ENCODE measurements around the gene ADORA1.

ADORA1 gene

DNA sequence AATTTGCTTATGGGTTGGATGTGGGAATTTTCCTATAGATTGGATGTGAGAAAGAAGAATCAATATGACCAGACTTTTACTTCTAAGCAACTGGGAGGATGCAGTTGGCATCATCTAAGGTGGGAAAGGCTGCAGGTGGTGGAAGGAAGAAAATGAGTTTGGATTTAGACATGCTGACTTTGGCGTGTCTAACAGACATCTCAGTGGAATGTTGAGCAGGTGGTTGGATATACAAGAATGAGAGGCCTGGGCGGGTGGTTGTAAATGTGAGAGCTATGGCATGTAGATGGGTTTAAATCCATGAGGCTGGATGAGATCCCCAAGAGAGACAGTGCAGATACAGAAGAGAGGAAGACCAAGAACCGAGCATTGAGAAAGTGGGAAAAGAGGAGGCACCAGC, 10.5 kb downstream of the ADORA1 start:
- in situ Hi-C loops (cut with MboI; ENCODE audit: low sequenced_read_pairs): no loop called here

DNA sequence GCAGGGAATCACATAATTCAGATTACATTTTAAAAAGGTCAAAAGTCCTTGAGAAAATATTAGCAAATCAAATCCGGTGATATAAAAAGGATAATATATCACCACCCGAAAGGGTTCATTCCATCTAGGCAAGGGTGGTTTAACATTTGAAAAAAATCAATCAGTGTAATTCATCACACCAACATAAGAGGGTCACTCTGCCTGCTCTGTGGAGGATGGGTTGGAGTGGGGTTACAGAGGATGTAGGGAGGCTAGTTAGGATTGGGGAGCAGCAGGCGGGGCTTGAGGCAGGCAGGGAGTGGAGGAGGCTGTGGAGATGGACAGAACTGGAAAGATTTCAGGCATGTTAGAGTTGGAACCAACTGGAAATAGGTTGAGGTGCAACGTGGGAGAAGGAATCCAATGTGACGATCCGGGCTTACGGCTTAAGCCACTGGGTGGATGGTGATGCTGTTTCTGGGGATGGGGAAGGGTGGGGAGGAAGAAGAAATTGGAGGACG, 12.5 kb downstream of the ADORA1 start:
- in situ Hi-C loops (cut with MboI; ENCODE audit: low sequenced_read_pairs): no loop called here

DNA sequence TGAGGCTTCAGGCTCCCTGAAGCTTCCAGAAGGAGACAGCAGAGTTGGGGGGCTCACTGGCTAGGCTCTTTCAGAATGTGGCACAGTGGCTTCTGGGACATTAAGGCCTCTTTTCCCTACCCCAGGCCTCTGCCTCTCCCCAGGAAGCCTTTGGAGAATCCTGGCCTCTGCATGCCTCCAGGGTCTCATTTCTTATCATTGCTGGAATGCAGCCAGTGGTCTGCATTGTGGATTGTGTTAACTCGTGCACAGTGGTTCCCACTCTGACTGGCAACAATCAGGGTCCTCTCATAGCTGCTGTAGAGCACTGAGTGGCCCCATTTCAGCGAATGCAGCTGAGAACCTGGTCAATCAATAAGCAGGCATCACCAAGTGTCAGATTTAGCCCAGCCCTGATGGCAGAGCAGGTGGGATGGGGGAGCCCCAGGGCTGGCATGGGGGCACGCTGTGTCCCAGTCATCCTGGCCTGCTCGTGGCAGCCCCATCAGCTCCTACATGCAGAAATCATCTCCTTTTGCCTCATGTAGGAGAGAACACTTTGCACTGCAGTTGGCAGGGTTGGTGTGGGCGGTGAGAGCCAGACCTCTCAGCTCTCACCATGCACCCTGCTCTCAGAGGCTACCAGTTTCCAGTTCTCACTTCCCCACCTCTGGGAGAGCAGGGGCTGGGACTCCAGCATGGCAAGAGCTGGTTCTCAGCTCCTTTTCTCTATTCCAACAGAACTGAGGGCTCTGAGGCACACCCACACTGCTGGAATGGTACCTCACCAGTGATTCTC, 13.4 kb downstream of the ADORA1 start:
- in situ Hi-C loops (cut with MboI; ENCODE audit: low sequenced_read_pairs): no loop called here

DNA sequence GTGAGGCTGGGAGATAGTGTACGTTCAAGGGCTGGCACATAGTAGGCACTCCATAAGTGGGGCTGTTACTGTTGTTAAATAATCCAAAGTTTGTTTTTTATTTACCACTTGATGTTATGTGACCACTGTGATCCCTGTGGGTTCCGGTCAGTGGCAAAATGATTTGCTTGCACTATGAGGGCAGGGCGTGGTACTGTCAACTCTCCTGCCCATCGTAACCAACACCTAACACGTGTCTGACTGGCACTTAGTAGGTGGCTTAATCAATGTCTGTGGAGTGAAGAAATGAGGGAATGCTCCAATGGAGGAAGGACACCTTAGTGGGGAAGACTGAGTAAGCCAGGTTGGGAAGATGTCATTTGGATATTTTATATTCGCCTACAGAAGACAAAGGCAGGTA, 14.6 kb downstream of the ADORA1 start:
- in situ Hi-C loops (cut with MboI; ENCODE audit: low sequenced_read_pairs): no loop called here

DNA sequence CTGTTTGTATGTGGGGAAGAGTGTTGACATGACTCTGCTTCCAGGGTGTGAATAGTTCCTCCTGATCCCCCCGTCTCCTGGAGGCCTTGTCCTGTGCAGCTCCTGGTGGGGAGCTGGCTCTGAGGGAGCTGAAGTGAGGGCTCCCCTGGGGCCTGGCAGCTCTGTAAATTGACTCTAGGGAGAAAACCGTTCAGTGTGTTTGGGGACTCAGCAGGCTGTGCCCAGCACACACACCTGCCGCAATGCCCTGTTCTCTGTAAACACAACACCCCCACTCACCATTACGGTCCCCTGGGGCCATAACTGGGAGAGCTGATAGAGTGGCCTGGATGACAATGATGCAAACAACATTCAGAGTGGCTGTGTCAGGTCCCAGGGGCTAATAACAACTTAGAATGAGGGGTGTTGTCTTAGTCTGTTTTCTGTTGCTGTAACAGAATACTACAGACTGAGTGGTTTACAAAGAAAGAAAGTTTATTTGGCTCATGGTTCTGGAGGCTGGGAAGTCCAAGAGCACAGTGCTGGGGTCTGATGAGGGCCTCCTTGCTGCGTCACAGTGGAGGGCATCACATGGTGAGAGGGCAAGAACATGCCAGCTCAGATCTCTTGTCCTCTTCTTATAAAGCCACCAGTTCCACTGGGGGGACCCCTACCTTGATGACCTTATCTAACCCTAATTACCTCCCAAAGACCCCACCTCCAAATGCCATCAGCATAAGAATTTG, 15.3 kb downstream of the ADORA1 start:
- in situ Hi-C loops (cut with MboI; ENCODE audit: low sequenced_read_pairs): no loop called here

DNA sequence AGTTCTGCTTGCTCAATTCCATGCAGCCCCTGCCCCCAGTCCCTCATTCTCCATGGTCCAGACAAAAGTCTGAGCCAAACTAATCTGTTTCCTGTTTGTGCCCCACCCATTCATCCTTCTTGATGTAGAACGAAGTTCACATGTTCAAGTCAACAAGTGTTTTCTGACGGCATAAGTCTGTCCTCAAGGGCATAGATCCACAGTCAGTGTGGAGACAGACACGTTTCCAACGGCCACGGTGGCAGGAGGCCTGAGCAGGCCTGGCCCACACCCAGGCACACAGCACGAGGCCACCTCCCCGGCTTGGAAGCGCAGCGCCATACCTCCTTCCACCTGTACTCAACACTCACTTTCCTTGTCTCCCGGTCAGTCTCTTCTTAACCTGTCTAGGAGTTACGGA, 16.1 kb downstream of the ADORA1 start:
- in situ Hi-C loops (cut with MboI; ENCODE audit: low sequenced_read_pairs): no loop called here

DNA sequence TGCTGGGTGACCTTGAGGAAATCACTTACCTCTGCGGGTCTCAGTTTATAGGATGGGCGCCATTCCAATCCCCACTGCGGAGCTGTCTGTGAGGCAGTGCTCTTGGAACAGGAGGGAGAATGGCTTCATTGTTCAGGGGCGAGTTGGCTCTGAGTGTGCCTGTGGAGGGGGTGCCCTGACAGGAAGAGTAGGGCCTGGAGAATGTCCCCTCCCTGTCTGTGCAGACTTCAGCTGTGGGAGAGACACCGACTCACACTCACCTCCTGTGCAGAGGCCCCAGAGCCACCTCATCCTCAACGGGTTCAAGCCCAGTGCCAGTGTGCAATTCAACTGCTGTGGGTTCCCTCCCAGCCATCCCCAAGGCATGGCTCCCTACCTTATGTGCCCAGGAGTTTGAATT, 17.1 kb downstream of the ADORA1 start:
- in situ Hi-C loops (cut with MboI; ENCODE audit: low sequenced_read_pairs): no loop called here

DNA sequence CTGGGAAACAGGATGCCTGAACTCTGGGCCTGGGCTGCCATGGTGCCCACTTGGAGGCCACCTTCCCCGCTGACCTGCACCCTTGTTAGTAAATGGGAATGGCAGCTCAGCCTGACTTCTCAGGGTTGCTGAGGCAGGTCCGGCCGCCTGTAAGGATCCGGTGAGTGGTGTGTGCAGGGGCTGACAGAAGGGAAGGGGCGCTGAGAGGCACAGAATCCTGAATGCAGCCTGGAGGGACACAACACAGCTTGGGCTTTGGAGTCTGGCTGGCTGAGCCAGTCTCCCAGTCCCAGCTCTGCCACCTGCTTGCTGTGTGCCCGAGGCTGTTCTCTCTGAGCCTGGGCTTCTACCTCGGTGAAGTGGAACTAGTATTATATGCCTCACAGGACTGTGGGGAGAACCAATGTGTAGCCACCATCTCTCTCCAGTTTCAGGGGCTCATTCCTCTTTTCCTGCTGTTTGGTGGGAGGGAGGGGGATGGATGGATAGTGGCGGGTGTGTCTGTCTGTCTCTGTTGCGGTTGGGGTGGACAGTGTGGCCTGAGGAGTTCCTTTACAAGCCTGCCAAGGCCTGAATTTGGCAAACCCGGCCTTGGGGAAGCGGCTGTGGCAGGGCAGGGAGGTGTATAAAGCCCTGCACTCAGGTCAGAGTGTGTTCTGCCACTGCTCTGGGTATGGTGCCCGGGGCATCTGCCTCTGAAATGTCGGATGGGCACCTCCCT, 18.0 kb downstream of the ADORA1 start:
- in situ Hi-C loops (cut with MboI; ENCODE audit: low sequenced_read_pairs): no loop called here

DNA sequence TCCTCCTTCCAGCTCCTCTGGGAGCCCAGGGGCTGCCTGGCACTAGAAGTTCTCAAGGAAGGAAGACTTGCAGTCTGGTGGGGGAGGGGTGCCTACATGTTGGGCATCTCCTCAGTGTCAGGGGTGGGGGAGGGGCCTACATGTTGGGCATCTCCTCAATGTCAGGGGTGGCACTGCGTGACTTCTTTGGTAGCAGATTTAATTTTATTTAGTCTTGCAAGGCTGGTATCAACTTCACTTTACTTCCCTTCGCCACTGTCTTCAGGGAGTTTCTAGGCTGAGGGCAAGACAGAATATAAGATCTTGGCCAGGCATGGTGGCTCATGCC, 18.5 kb downstream of the ADORA1 start:
- in situ Hi-C loops (cut with MboI; ENCODE audit: low sequenced_read_pairs): no loop called here

DNA sequence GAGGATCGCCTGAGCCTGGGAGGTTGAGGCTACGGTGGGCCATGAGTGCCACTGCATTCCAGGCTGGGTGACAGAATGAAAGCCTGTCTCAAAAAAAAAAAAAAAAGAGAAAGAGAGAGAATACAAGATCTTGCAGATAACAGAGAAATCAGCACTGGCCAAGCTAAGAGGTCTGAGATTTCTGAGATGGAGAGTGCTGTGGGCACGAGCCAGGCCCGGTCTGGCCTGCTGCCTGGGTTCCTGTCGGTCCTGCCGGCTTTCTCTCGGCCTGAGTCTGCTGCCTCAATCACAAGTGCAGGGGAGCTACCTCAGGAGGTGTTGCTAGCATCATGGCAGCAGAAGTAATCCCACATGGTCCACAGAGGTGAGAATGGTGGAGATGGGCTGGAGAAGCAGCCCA, 19.0 kb downstream of the ADORA1 start:
- in situ Hi-C loops (cut with MboI; ENCODE audit: low sequenced_read_pairs): no loop called here

DNA sequence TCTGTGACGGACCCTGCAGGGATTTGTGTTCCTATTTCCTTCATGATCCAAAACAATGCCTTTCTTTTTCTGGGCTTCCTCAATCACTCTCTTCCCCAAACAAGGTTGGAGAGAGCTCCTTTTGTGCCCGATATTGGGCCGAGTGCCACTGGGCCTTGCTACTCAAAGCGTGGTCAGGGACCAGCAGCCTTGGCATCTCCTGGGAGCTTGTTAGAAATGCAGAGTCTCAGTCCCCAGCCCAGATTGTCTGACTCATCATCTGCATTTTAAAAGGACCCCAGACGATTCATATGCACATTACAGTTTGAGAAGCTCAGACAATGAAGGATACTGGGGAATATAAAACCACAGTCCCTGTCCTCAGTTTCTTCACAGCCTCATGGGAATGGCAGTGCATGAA, 19.9 kb downstream of the ADORA1 start:
- in situ Hi-C loops (cut with MboI; ENCODE audit: low sequenced_read_pairs): no loop called here

DNA sequence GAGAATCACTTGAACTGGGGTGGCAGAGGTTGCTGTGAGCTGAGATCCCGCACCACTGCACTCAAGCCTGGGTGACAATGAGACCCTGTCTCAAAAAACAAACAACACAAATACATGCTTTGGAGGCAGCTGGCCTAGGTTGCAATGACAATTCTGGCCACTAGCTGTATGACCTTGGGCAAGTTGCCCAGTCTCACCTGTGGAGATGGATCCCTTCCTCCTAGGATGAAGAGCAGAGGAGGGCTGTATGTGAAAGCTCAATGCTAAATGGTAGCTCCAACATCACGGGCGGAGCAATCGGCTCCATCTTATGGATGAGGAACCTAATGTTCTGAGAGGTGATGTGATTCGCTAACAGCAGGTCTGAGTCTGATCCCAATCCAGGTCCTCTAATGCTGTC, 20.6 kb downstream of the ADORA1 start:
- in situ Hi-C loops (cut with MboI; ENCODE audit: low sequenced_read_pairs): no loop called here

DNA sequence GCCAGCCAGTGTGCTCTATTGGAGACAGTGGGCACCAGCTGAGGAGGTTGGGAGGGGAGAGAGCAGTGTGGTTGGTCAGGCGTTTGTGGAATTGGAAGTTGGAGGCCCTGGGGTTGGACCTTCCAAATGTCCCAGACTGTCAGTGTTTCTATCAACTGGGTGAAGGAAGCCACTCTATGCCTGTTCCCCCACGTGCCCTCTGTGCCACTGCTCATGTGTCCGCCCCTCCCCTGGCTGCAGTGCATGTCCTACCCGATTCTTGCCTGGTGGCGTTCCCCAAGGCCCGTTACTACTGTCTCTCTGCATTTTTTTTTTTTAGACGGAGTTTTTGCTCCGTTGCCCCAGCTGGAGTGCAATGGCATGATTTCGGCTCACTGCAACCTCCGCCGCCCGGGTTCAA, 21.1 kb downstream of the ADORA1 start:
- in situ Hi-C loops (cut with MboI; ENCODE audit: low sequenced_read_pairs): no loop called here

DNA sequence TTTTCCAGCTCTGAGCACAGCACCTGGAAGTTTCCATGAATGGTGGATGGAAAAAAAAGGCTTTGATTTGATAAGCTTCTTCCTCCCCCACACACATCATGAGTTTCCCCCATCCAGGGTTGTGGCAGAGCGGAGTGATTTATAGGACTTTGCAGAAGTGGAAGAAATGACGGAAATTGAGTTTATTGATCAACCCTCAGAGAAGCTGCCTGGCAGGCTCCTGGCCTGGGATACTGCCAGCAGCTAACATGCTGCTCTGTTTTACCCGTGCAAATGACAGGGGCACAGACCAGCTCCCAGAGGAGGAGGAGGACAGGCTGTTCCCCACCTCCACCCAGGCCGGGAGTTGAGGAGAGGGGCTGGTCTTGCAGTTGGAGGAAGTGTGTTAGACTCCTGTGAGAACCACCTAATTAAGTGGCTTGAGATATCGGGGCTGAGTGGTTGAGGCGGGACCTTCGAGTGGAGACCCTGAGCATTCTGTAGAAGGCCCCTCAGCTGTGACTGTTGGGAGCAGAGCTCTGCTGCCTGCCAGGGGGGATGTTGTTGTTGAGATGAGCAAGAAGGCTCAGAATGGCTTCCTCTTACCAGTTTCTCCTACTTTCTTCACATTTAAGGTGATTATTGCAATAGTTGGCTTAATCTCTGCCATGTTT, 21.8 kb downstream of the ADORA1 start:
- in situ Hi-C loops (cut with MboI; ENCODE audit: low sequenced_read_pairs): no loop called here

DNA sequence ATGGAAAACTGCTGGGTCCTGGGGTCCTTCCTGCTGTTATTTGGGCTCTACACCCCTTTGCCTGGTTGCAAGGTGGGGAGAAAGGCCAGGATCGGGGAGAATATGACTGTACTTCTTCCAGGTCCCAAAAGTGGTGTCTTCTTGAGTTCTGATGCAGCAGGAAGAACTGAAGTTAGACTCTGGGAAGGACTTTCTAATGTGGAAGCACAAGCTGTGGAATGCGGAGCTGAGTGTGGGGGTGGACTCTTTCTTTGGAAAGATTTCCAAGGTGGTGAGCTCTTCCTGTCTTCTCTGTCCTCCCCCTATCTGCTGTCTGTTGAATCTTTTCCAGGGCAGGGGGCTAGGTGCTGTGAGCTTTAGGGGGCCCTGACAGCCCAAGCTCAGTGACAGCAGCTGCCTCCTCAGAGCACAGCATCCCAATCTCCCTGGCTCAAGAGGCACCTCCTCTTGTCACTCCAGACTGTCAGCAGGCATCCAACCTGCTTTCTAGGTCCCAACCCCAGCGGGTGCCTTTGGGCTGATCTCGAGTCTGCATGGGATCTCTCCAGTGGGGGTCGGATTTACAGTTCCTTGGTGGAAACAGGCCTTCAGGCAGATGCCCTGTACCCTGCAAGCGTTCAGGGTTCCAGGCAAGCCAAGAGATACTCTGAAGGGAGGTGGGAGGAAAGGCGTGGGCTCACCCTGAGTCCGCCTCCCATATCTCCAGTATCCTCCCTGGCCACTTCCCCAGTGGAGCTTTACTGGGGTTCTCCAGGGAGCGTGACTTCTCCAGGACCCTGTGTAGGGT, 23.2 kb downstream of the ADORA1 start:
- in situ Hi-C loops (cut with MboI; ENCODE audit: low sequenced_read_pairs): no loop called here

DNA sequence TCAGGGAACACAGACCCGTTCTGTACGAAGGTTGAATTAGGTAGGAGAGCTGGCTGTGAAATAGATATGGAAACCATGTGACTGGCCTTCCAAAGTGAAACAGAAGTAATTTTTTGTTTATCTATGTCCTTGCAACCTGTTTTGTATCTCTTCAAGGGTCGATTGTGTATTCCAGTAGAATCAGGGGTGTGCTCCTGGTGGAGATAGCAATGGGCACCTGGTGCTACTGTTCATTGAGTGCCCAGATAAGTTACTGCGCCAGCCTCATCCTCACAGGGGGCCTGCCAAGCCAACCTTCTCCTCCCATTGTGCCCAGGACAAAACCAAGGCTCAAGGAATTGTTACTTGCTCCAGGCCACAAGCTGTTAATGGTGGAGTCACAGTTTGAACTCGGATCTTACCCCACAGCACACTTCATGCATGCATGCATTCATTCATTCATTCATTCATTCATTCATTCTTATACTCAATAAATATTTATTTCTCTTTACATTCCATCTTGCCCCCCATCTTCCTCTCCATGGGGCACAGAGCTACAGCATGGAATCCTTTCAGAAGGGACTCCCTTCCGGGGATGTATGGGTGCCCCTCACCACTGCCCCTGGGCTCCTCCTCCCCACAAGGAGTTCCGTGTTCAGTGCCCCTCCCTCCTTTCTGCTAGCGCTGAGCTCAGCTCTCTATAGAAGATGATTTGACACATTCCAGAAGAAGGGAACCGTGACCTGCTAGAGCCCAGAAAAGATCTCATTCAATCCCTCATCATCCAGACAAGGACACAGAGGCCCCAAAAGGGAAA, 24.0 kb downstream of the ADORA1 start:
- in situ Hi-C loops (cut with MboI; ENCODE audit: low sequenced_read_pairs): no loop called here

DNA sequence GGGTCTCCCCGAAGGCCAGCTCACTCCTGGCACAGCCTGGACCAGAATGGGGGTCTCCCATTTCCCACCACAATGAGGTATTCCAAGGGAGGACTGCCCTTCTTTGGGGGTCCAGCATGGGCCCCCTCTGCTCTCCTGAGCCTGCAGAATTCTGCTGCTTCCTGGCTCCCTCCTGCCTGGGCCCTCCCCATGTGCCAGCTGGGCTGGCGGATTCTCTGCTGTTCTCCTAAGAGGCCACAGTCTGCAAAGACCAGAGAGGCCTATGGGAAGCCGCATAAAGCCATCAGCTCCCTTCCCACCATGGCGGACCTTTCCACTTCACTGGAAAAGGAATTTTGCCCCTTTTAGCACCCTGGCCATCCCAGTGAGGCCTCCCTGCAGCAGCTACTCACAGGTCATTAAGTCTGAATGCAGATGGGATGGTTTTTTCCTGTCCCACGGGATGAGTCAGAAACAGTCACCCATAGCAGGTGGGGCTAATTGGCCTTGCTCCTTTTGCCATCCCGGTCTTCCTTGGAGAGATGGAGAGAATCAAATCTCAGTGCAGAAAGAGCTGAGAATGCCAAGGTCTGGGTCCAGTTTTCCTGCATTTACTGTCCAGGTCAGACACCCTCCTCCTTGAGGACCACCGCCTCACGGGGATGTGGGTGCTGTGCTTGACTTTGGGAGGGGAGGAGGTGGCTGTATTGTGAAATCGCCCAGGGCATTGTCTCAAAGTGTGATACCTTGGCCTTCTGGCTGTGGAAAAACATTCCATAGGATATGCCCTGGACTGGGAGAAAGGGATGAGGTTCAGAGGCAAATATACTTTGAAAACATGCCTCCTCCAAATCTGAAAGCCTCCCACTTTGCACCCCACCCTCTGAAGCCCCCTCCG, 24.9 kb downstream of the ADORA1 start:
- in situ Hi-C loops (cut with MboI; ENCODE audit: low sequenced_read_pairs): no loop called here

DNA sequence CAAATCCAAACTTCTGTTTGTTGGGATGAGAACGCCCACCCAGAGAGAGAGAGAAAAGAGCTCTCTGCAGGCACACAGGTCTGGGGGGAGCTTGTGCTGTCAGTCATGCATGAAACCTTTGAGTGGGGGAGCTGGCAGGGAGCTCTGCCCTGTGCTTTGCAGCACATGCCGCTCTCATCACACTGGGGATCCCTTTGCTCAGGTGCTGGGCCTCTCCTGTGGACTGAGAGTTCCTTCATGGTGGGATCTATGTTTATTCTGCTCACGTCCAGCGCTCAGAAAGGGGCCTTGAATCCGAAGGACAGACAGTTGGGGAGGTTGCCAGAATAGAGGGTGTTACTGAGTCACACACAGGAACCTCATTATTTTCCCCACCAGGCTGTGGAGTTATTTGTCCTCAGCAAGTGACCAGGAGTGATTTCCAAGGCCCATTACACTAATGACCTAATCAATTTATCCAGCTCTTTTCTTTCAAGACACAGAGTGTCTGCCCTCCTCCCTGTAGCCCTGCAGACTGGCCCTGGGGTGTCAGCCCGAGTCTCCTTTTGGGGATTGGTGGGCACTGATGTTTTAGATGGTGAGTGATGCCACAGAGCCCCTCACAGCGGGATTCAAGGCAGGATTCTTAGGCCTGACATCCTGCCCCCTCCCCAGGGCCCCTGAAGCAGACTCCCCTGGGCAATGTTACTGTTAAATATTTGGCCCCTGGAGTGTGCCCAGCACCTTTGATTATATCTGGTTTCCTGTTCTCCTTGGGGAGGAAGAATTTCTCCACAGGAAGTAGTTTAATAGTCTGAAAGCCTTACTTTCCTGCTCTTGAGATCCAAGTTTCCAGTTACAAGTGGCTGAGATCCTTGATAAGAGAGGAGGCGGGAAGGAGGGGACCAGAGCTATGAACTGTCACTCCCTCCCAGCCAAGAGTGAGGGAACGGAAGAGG, 25.8 kb downstream of the ADORA1 start:
- in situ Hi-C loops (cut with MboI; ENCODE audit: low sequenced_read_pairs): no loop called here

All from HL-60/S4 (cell line).